HUES6 (cell line): ENCODE measurements around the gene TMEM140.

Experiments
- H3K27ac ChIP-seq: 2 replicates; pipeline ENCODE4 v1.7.0; 2013; ENCODE audit warnings: low read depth, mild to moderate bottlenecking, low read length, inconsistent platforms
- H3K27me3 ChIP-seq: 2 replicates; pipeline ENCODE4 v1.6.1; 2013; ENCODE audit warnings: low read length; ENCODE audit not compliant: control insufficient read depth, insufficient read depth
- H3K36me3 ChIP-seq: 2 replicates; pipeline ENCODE4 v1.6.1; 2013; ENCODE audit warnings: low read length; ENCODE audit not compliant: control insufficient read depth, insufficient read depth
- H3K4me1 ChIP-seq: 2 replicates; pipeline ENCODE4 v1.6.1; 2013; ENCODE audit warnings: low read length; ENCODE audit not compliant: control insufficient read depth, insufficient read depth
- H3K4me3 ChIP-seq: 2 replicates; pipeline ENCODE4 v1.5.1; 2013; ENCODE audit warnings: low read depth, low read length
- H3K9ac ChIP-seq: one replicate; pipeline ENCODE4 v1.6.1; 2013; ENCODE audit warnings: mild to moderate bottlenecking, low read length
- H3K9me3 ChIP-seq: 2 replicates; pipeline ENCODE4 v1.6.1; 2013; ENCODE audit warnings: low read depth, low read length; ENCODE audit not compliant: control insufficient read depth, insufficient read depth

Gene TMEM140

DNA sequence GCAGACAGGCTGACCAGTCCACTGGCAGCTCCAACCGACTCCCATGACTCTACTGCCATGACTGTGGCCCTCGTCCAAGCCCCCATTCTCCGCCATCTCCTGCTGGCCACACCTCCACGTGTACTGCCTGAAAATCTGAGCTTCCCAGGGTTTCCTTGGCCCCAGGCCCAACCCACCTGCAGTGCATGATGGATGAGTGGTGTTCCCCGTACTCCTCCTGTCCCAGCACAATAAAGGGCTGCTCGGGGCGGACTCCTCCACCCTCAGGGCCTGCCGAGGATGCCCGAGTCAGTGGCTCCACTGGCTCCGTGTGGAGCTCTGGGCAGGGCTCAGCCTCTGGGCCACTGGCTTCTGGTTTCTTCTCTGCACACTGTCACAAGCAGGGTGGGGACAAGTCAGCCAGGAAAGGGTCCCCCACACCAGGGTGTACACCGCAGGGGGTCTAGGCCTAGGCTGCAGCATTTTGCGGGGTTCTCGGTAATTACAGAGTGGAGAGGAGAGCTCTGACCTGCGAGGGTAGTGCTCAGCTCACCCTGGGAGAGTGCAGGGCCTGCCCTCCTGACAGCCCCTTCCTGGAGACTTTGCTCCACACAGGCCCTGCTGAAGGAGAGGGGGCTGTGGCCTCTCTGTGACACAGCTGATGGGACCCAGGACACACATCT, 48.2 kb downstream of the TMEM140 start:
- H3K9me3 ChIP-seq, result no peaks in the 10 kb centered on the region
- H3K9ac ChIP-seq, result no peak overlapping the region
- no peak overlapping the region; the same call in 1 of the 2 replicates for H3K27ac ChIP-seq
- H3K4me1 ChIP-seq, result peaks cover 3% of the 10 kb centered on the region; the same call in 1 of the 2 replicates
- no peak overlapping the region for H3K4me3 ChIP-seq
- H3K27me3 ChIP-seq, result no peaks in the 10 kb centered on the region
- peaks cover 41% of the 10 kb centered on the region for H3K36me3 ChIP-seq

- Histone ChIP-seq H3K9me3 (no peaks in the 10 kb centered on the region), H3K36me3 (peaks cover 44% of the 10 kb centered on the region), H3K27me3 (no peaks in the 10 kb centered on the region), H3K4me1 (peaks cover 3% of the 10 kb centered on the region; the same call in 1 of the 2 replicates), H3K27ac (no peak overlapping the region), H3K9ac (no peak overlapping the region), H3K4me3 (no peak overlapping the region)
These were observed 49.5 kb downstream of the TMEM140 start for GRCh38 chr7:135197343-135197742.

- no peak overlapping the region for H3K4me3 ChIP-seq
- H3K27ac ChIP-seq, result no peak overlapping the region
- H3K9me3 ChIP-seq, result no peaks in the 10 kb centered on the region
- peaks cover 3% of the 10 kb centered on the region; the same call in 1 of the 2 replicates for H3K4me1 ChIP-seq
- no peaks in the 10 kb centered on the region for H3K27me3 ChIP-seq
- H3K9ac ChIP-seq, result no peak overlapping the region
- peaks cover 37% of the 10 kb centered on the region for H3K36me3 ChIP-seq
These were observed 50.2 kb downstream of the TMEM140 start for GRCh38 chr7:135197906-135198655.

GRCh38 chr7:135199439-135199838, 51.6 kb downstream of the TMEM140 start:
- H3K36me3 ChIP-seq, result peaks cover 38% of the 10 kb centered on the region
- no peak overlapping the region for H3K9ac ChIP-seq
- no peaks in the 10 kb centered on the region for H3K27me3 ChIP-seq
- H3K4me3 ChIP-seq, result no peak overlapping the region
- H3K4me1 ChIP-seq, result peaks cover 3% of the 10 kb centered on the region; the same call in 1 of the 2 replicates
- no peak overlapping the region for H3K27ac ChIP-seq
- no peaks in the 10 kb centered on the region for H3K9me3 ChIP-seq

GRCh38 chr7:135200821-135201331, 53.0 kb downstream of the TMEM140 start:
- H3K27me3 ChIP-seq, result no peaks in the 10 kb centered on the region
- H3K9me3 ChIP-seq, result no peaks in the 10 kb centered on the region
- no peak overlapping the region for H3K27ac ChIP-seq
- H3K36me3 ChIP-seq, result peaks cover 43% of the 10 kb centered on the region
- no peak overlapping the region for H3K9ac ChIP-seq
- no peak overlapping the region for H3K4me3 ChIP-seq
- H3K4me1 ChIP-seq, result peaks cover 3% of the 10 kb centered on the region; the same call in 1 of the 2 replicates

DNA sequence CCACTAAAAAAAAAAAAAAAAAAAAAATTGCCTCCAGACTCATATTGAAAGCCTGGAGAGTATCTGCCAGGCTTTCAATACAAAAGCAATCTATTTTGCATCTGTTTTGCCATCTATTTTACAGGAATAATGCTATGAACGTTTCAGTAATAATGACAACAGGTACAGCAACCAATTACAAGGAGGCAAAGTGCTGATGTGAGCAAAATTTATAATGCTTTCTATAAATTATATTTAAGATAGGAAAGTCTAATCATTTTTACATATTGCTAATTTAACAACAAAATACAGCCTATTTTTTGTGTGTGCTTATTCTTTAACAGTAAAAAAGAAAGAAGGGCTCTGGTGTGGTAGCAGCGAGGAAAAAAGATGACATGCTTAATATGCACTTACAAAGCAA, 53.5 kb downstream of the TMEM140 start:
- H3K27ac ChIP-seq, result no peak overlapping the region
- H3K36me3 ChIP-seq, result peaks cover 41% of the 10 kb centered on the region

DNA sequence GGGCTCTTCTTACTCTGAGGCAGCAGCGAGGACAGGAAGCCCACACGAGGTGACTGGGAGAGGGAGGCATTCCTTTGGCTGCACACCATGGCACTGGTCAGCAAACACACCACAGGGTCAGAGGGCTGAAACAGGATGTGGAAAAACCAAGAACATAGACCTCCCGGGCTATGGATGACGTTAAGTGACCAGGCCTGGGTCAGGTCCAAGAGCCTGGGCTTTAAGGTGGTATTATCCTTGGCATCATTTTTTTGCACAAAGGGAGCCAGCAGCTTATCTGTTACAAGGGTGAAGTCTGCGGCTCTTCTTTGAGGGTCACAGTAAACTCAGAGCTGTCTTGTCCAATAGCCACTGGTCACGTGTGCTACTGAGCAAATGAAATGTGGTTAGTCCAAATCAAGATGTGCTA, 56.5 kb downstream of the TMEM140 start:
- Histone ChIP-seq H3K4me3 (no peak overlapping the region), H3K36me3 (peaks cover 24% of the 10 kb centered on the region), H3K27me3 (no peaks in the 10 kb centered on the region), H3K4me1 (peaks cover 3% of the 10 kb centered on the region; the same call in 1 of the 2 replicates), H3K9ac (no peak overlapping the region), H3K9me3 (no peaks in the 10 kb centered on the region), H3K27ac (no peak overlapping the region)

More for the DNA sequence above, 53.5 kb downstream of the TMEM140 start:
- H3K27me3 ChIP-seq, result no peaks in the 10 kb centered on the region
- peaks cover 3% of the 10 kb centered on the region; the same call in 1 of the 2 replicates for H3K4me1 ChIP-seq
- H3K4me3 ChIP-seq, result no peak overlapping the region
- H3K9ac ChIP-seq, result no peak overlapping the region
- H3K9me3 ChIP-seq, result no peaks in the 10 kb centered on the region

- H3K4me1 ChIP-seq, result no peaks in the 10 kb centered on the region
- H3K27ac ChIP-seq, result no peak overlapping the region
- H3K9me3 ChIP-seq, result no peaks in the 10 kb centered on the region
- no peak overlapping the region for H3K9ac ChIP-seq
- peaks cover 20% of the 10 kb centered on the region for H3K36me3 ChIP-seq
- no peak overlapping the region for H3K4me3 ChIP-seq
- H3K27me3 ChIP-seq, result no peaks in the 10 kb centered on the region
These were observed 57.0 kb downstream of the TMEM140 start for GRCh38 chr7:135204876-135205275.

- Histone ChIP-seq H3K27ac (no peak overlapping the region), H3K4me3 (no peak overlapping the region), H3K36me3 (peaks cover 20% of the 10 kb centered on the region), H3K9me3 (no peaks in the 10 kb centered on the region), H3K27me3 (peaks cover 7% of the 10 kb centered on the region), H3K4me1 (peaks cover 6% of the 10 kb centered on the region; the same call in 1 of the 2 replicates), H3K9ac (no peak overlapping the region)
These were observed 58.0 kb downstream of the TMEM140 start for GRCh38 chr7:135205850-135206249.

- no peak overlapping the region for H3K27ac ChIP-seq
- H3K9me3 ChIP-seq, result no peaks in the 10 kb centered on the region
- no peak overlapping the region for H3K4me3 ChIP-seq
- peaks cover 9% of the 10 kb centered on the region for H3K27me3 ChIP-seq
- H3K9ac ChIP-seq, result no peak overlapping the region
- peaks cover 6% of the 10 kb centered on the region; the same call in 1 of the 2 replicates for H3K4me1 ChIP-seq
- H3K36me3 ChIP-seq, result peaks cover 15% of the 10 kb centered on the region
These were observed 59.1 kb downstream of the TMEM140 start for GRCh38 chr7:135206941-135207391.
